HEK293 (cell line): ENCODE data around the gene PRKAG3.
A peak's percentile ranks its signal among the peaks of the same experiment; 100 is the strongest.

ENCODE experiments used
- CTCF ChIA-PET: fragments of 350-600 bp; formaldehyde crosslinking; extraction: SDS; loops from one replicate; lab custom pipeline; 2021; ENCODE audit warnings: antibody characterized with exemption; lab: Yijun Ruan, JAX
- POLR2A ChIA-PET: fragments of 300-600 bp; formaldehyde crosslinking; extraction: SDS; loops from one replicate; lab custom pipeline; 2020; ENCODE audit warnings: antibody characterized with exemption, inconsistent platforms; lab: Yijun Ruan, JAX
- H3K27ac ChIP-seq: fragments of 200-500 bp; sonication (Bioruptor generic); 2 replicates; pipeline ENCODE4 v1.5.1; 2014; ENCODE audit warnings: low read depth, low read length, control low read depth, inconsistent platforms; ENCODE audit errors: extremely low read depth
- H3K36me3 ChIP-seq, 2 experiments: fragments of 200-500 bp in 1 of 2; sonication (Bioruptor generic) in 1 of 2; 1 replicate in 1 of 2; 2 replicates in 1 of 2; pipeline ENCODE4 v1.5.1; 2014 to 2017; ENCODE audit warnings: inconsistent platforms in 2 of 2, low read length in 2 of 2; ENCODE audit not compliant: control insufficient read depth in 2 of 2, insufficient read depth in 1 of 2
- H3K4me1 ChIP-seq: fragments of 200-500 bp; sonication (Bioruptor generic); 2 replicates; pipeline ENCODE4 v1.5.1; 2014; ENCODE audit warnings: mild to moderate bottlenecking, low read length, inconsistent platforms; ENCODE audit not compliant: control insufficient read depth, insufficient read depth
- H3K4me3 ChIP-seq: 2 replicates; pipeline ENCODE4 v1.5.1; 2011; ENCODE audit warnings: low read depth, mild to moderate bottlenecking, control low read depth, low read length, moderate library complexity
- H3K9me3 ChIP-seq: fragments of 200-500 bp; sonication (Bioruptor generic); 2 replicates; pipeline ENCODE4 v1.5.1; 2014; ENCODE audit warnings: low read depth, low read length, inconsistent platforms; ENCODE audit not compliant: control insufficient read depth, insufficient read depth
- BCL11B ChIP-seq: fragments of 450-650 bp; formaldehyde crosslinking; IDR thresholded peaks from 2 replicates; pipeline ENCODE4 v1.5.1; 2016; ENCODE audit warnings: low read depth, missing biosample characterization, missing genetic modification characterization
- FEZF1 ChIP-seq: fragments of 450-650 bp; formaldehyde crosslinking; IDR thresholded peaks from 2 replicates; pipeline ENCODE4 v1.5.1; 2016; ENCODE audit warnings: missing biosample characterization, missing genetic modification characterization
- HOXC10 ChIP-seq: sonication (generic); formaldehyde crosslinking; IDR thresholded peaks from 2 replicates; pipeline ENCODE4 v1.8.1; 2023; ENCODE audit warnings: mild to moderate bottlenecking, missing genetic modification reagents
- MZF1 ChIP-seq: fragments of 450-650 bp; formaldehyde crosslinking; IDR thresholded peaks from 2 replicates; pipeline ENCODE4 v1.5.1; 2017; ENCODE audit warnings: missing biosample characterization, missing genetic modification characterization, borderline replicate concordance
- SP2 ChIP-seq: fragments of 450-650 bp; formaldehyde crosslinking; IDR thresholded peaks from 2 replicates; pipeline ENCODE4 v1.5.1; 2016; ENCODE audit warnings: missing biosample characterization, missing genetic modification characterization
- SP3 ChIP-seq: fragments of 450-650 bp; formaldehyde crosslinking; IDR thresholded peaks from 2 replicates; pipeline ENCODE4 v1.5.1; 2016; ENCODE audit warnings: missing biosample characterization, missing genetic modification characterization
- SP7 ChIP-seq: fragments of 450-650 bp; formaldehyde crosslinking; IDR thresholded peaks from 2 replicates; pipeline ENCODE4 v1.5.1; 2016; ENCODE audit warnings: missing biosample characterization, missing genetic modification characterization
- ZFHX2 ChIP-seq: fragments of 450-650 bp; formaldehyde crosslinking; conservative IDR thresholded peaks from 2 replicates; pipeline ENCODE4 v1.5.1; 2016; ENCODE audit warnings: missing biosample characterization, missing genetic modification characterization
- ZFP41 ChIP-seq: fragments of 450-650 bp; formaldehyde crosslinking; IDR thresholded peaks from 2 replicates; pipeline ENCODE4 v1.5.1; 2016; ENCODE audit warnings: missing biosample characterization, missing genetic modification characterization, borderline replicate concordance
- ZNF2 ChIP-seq: fragments of 450-650 bp; formaldehyde crosslinking; IDR thresholded peaks from 2 replicates; pipeline ENCODE4 v1.5.1; 2016; ENCODE audit warnings: missing biosample characterization, missing genetic modification characterization
- ZNF202 ChIP-seq: fragments of 450-650 bp; formaldehyde crosslinking; IDR thresholded peaks from 2 replicates; pipeline ENCODE4 v1.5.1; 2016; ENCODE audit warnings: missing biosample characterization, missing genetic modification characterization, borderline replicate concordance
- ZNF248 ChIP-seq: fragments of 450-650 bp; formaldehyde crosslinking; IDR thresholded peaks from 2 replicates; pipeline ENCODE4 v1.5.1; 2017; ENCODE audit warnings: missing biosample characterization, missing genetic modification characterization
- ZNF324 ChIP-seq: fragments of 450-650 bp; formaldehyde crosslinking; IDR thresholded peaks from 2 replicates; pipeline ENCODE4 v1.5.1; 2016; ENCODE audit warnings: missing biosample characterization, missing genetic modification characterization
- ZNF335 ChIP-seq: fragments of 450-650 bp; formaldehyde crosslinking; conservative IDR thresholded peaks from 2 replicates; pipeline ENCODE4 v1.5.1; 2016; ENCODE audit warnings: missing biosample characterization, missing genetic modification characterization
- ZNF354C ChIP-seq: fragments of 450-650 bp; formaldehyde crosslinking; IDR thresholded peaks from 2 replicates; pipeline ENCODE4 v1.5.1; 2016; ENCODE audit warnings: missing biosample characterization, missing genetic modification characterization, low read depth, borderline replicate concordance
- ZNF391 ChIP-seq: fragments of 450-650 bp; formaldehyde crosslinking; IDR thresholded peaks from 2 replicates; pipeline ENCODE4 v1.5.1; 2016; ENCODE audit warnings: low read depth, missing biosample characterization, missing genetic modification characterization, borderline replicate concordance
- ZNF521 ChIP-seq: fragments of 450-650 bp; formaldehyde crosslinking; IDR thresholded peaks from 2 replicates; pipeline ENCODE4 v1.5.1; 2017; ENCODE audit warnings: missing biosample characterization, mild to moderate bottlenecking, missing genetic modification characterization
- ZNF529 ChIP-seq: fragments of 450-650 bp; formaldehyde crosslinking; IDR thresholded peaks from 2 replicates; pipeline ENCODE4 v1.5.1; 2017; ENCODE audit warnings: missing genetic modification characterization, missing biosample characterization; ENCODE audit not compliant: insufficient replicate concordance
- ZNF629 ChIP-seq: fragments of 450-650 bp; formaldehyde crosslinking; IDR thresholded peaks from 2 replicates; pipeline ENCODE4 v1.5.1; 2017; ENCODE audit warnings: missing biosample characterization, missing genetic modification characterization
- ZNF747 ChIP-seq: fragments of 450-650 bp; formaldehyde crosslinking; IDR thresholded peaks from 2 replicates; pipeline ENCODE4 v1.5.1; 2016; ENCODE audit warnings: missing biosample characterization, missing genetic modification characterization
- ZNF843 ChIP-seq: fragments of 450-650 bp; formaldehyde crosslinking; IDR thresholded peaks from 2 replicates; pipeline ENCODE4 v1.5.1; 2016; ENCODE audit warnings: missing biosample characterization, missing genetic modification characterization
- TF ChIP-seq, protein P1 (sequence below): fragments of 450-650 bp; formaldehyde crosslinking; IDR thresholded peaks from 2 replicates; pipeline ENCODE4 v1.5.1; 2016; ENCODE audit warnings: missing biosample characterization, missing genetic modification characterization, borderline replicate concordance
- TF ChIP-seq, protein P2 (sequence below): fragments of 450-650 bp; formaldehyde crosslinking; IDR thresholded peaks from 2 replicates; pipeline ENCODE4 v1.5.1; 2016; ENCODE audit warnings: missing biosample characterization, missing genetic modification characterization
- TF ChIP-seq, protein P3 (sequence below): fragments of 450-650 bp; formaldehyde crosslinking; IDR thresholded peaks from 2 replicates; pipeline ENCODE4 v1.5.1; 2017; ENCODE audit warnings: missing biosample characterization, missing genetic modification characterization
- TF ChIP-seq, protein P4 (sequence below): fragments of 450-650 bp; formaldehyde crosslinking; IDR thresholded peaks from 2 replicates; pipeline ENCODE4 v1.5.1; 2016; ENCODE audit warnings: missing biosample characterization, missing genetic modification characterization

The PRKAG3 gene

DNA sequence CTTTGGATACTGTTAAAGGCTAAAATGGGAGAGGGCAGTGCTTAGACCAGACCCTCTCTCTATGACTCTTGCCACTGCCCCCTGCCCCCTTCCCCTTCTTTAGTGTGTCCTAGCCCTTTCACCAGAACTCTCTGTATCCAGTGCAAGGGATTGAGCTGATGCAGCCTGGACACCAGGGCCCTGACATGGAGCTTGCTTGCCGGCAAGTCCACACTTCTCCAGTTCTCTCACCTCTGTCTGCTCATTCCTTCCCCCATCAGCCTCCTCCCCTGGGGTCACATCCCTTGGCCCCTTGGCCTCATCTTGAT lies 26.5 kb upstream of the PRKAG3 start:
- H3K9me3 ChIP-seq = no peaks in the 10 kb centered on the region
- H3K27ac ChIP-seq = peak overlapping the region; percentile 37; the same call in 1 of the 2 replicates
- H3K4me3 ChIP-seq = no peak overlapping the region
- H3K36me3 ChIP-seq = no peaks in the 10 kb centered on the region
- ChIA-PET POLR2A (no interaction called here), CTCF (interaction anchor here (0.7 to 10.4 kb wide), 7 partner anchors 10 to 696 kb away, joined by 3 to 115 read pairs (median 5); no protein-coding TSS in a partner anchor)
- TF ChIP-seq ZNF248 (tag by site-specific recombination) (no peak), SP3 (tag by site-specific recombination) (no peak), HOXC10 (no peak), ZNF629 (tag by site-specific recombination) (no peak), ZNF354C (tag by site-specific recombination) (no peak), ZFHX2 (no peak), BCL11B (tag by site-specific recombination) (no peak)
- TF ChIP-seq, protein P1, sequence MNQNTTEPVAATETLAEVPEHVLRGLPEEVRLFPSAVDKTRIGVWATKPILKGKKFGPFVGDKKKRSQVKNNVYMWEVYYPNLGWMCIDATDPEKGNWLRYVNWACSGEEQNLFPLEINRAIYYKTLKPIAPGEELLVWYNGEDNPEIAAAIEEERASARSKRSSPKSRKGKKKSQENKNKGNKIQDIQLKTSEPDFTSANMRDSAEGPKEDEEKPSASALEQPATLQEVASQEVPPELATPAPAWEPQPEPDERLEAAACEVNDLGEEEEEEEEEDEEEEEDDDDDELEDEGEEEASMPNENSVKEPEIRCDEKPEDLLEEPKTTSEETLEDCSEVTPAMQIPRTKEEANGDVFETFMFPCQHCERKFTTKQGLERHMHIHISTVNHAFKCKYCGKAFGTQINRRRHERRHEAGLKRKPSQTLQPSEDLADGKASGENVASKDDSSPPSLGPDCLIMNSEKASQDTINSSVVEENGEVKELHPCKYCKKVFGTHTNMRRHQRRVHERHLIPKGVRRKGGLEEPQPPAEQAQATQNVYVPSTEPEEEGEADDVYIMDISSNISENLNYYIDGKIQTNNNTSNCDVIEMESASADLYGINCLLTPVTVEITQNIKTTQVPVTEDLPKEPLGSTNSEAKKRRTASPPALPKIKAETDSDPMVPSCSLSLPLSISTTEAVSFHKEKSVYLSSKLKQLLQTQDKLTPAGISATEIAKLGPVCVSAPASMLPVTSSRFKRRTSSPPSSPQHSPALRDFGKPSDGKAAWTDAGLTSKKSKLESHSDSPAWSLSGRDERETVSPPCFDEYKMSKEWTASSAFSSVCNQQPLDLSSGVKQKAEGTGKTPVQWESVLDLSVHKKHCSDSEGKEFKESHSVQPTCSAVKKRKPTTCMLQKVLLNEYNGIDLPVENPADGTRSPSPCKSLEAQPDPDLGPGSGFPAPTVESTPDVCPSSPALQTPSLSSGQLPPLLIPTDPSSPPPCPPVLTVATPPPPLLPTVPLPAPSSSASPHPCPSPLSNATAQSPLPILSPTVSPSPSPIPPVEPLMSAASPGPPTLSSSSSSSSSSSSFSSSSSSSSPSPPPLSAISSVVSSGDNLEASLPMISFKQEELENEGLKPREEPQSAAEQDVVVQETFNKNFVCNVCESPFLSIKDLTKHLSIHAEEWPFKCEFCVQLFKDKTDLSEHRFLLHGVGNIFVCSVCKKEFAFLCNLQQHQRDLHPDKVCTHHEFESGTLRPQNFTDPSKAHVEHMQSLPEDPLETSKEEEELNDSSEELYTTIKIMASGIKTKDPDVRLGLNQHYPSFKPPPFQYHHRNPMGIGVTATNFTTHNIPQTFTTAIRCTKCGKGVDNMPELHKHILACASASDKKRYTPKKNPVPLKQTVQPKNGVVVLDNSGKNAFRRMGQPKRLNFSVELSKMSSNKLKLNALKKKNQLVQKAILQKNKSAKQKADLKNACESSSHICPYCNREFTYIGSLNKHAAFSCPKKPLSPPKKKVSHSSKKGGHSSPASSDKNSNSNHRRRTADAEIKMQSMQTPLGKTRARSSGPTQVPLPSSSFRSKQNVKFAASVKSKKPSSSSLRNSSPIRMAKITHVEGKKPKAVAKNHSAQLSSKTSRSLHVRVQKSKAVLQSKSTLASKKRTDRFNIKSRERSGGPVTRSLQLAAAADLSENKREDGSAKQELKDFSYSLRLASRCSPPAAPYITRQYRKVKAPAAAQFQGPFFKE (tag by site-specific recombination) = no peak
- TF ChIP-seq, protein P2, sequence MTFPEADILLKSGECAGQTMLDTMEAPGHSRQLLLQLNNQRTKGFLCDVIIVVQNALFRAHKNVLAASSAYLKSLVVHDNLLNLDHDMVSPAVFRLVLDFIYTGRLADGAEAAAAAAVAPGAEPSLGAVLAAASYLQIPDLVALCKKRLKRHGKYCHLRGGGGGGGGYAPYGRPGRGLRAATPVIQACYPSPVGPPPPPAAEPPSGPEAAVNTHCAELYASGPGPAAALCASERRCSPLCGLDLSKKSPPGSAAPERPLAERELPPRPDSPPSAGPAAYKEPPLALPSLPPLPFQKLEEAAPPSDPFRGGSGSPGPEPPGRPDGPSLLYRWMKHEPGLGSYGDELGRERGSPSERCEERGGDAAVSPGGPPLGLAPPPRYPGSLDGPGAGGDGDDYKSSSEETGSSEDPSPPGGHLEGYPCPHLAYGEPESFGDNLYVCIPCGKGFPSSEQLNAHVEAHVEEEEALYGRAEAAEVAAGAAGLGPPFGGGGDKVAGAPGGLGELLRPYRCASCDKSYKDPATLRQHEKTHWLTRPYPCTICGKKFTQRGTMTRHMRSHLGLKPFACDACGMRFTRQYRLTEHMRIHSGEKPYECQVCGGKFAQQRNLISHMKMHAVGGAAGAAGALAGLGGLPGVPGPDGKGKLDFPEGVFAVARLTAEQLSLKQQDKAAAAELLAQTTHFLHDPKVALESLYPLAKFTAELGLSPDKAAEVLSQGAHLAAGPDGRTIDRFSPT (tag by site-specific recombination) = no peak
- TF ChIP-seq, protein P3, sequence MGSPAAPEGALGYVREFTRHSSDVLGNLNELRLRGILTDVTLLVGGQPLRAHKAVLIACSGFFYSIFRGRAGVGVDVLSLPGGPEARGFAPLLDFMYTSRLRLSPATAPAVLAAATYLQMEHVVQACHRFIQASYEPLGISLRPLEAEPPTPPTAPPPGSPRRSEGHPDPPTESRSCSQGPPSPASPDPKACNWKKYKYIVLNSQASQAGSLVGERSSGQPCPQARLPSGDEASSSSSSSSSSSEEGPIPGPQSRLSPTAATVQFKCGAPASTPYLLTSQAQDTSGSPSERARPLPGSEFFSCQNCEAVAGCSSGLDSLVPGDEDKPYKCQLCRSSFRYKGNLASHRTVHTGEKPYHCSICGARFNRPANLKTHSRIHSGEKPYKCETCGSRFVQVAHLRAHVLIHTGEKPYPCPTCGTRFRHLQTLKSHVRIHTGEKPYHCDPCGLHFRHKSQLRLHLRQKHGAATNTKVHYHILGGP (tag by site-specific recombination) = no peak
- H3K4me1 ChIP-seq = peaks cover 22% of the 10 kb centered on the region

DNA sequence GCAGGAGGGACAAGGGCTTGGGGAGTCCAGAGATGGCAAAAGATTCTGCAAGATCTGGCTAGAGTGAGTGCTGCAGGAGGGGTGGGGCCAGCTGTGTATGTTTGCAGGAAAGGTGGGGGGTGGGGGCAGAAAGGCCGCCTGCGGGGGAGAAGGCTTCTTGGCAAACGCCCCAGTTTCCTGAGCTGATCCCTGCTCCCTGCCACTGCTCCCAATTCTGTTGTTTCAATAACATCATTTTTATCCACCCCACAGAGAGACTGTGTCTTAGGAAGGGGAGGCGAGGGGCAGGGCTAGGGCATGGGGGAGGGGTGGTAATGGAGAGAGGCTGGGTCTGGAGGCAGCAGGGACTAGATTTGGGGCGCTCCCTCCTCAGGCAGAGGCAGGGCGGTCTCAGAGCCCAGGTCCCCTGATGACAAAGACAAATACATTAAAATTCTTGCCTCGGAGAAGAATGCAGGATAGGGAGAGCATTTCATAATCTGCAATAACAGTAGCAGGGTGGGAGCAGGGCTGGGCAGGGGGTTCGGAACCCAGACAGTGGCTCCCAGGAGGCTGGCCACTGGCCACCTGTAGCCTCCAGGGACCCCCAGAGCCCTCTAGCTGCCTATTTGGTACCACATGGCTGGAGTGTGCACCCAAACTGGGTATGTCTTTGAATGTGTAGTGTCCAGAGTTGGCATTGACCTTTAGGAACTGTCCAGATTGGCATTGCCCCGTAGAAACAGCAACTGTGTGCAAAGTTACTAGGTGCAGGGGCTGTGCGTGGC lies 26.0 kb upstream of the PRKAG3 start:
- H3K4me1 ChIP-seq = peaks cover 23% of the 10 kb centered on the region
- H3K36me3 ChIP-seq = no peaks in the 10 kb centered on the region
- no peaks in the 10 kb centered on the region for H3K9me3 ChIP-seq
- ChIA-PET CTCF (interaction anchor here (0.6 to 10.4 kb wide), 7 partner anchors 9 to 314 kb away, joined by 3 to 115 read pairs (median 5); no protein-coding TSS in a partner anchor), POLR2A (interaction anchor here (0.6 to 1.1 kb wide), 2 partner anchors 33 to 102 kb away, joined by 5 to 7 read pairs; partner anchors contain the start of gene CDK5R2)
- no peak overlapping the region for H3K4me3 ChIP-seq
- peak overlapping the region; percentile 37; the same call in 1 of the 2 replicates for H3K27ac ChIP-seq
- peak; percentile 92 for TF ChIP-seq ZNF335 (tag by site-specific recombination)
- no peak for TF ChIP-seq MZF1 (tag by site-specific recombination)
- TF ChIP-seq ZNF202 (tag by site-specific recombination) = no peak
- no peak for TF ChIP-seq ZNF747
- TF ChIP-seq ZNF324 (tag by site-specific recombination) = no peak
- no peak; the same call in 1 of the 2 replicates for TF ChIP-seq SP2
- no peak for TF ChIP-seq ZNF2 (tag by site-specific recombination)
- TF ChIP-seq ZFP41 (tag by site-specific recombination) = no peak
- TF ChIP-seq ZNF529 (tag by site-specific recombination) = no peak
- TF ChIP-seq ZNF843 = no peak
- no peak for TF ChIP-seq ZNF391 (tag by site-specific recombination)
- no peak for TF ChIP-seq ZNF521 (tag by site-specific recombination)
- TF ChIP-seq SP7 (tag by site-specific recombination) = no peak
- TF ChIP-seq, protein P4, sequence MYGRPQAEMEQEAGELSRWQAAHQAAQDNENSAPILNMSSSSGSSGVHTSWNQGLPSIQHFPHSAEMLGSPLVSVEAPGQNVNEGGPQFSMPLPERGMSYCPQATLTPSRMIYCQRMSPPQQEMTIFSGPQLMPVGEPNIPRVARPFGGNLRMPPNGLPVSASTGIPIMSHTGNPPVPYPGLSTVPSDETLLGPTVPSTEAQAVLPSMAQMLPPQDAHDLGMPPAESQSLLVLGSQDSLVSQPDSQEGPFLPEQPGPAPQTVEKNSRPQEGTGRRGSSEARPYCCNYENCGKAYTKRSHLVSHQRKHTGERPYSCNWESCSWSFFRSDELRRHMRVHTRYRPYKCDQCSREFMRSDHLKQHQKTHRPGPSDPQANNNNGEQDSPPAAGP = peak; percentile 77
- no peak for TF ChIP-seq FEZF1 (tag by site-specific recombination)
